GM18499 (cell line): Measurements from ENCODE around the gene MBD3L5.
"Not testable (repeated sequence)": the region's sequence is repeated elsewhere in the genome, so short reads cannot be mapped to it uniquely, and the experiment has no call there.

ENCODE experiments used
- ATAC-seq: cut with Tn5 transposase; IDR thresholded peaks from one replicate; pipeline ENCODE4 v1.9.1; 2021; ENCODE audit warnings: moderate number of reproducible peaks; ENCODE audit not compliant: insufficient read depth, unreplicated experiment

The MBD3L5 gene

GRCh38 chr19:7049021-7049420 lies 18.6 kb downstream of the MBD3L5 start, which contains the start of gene MBD3L2:
Gene MBD3L2, plus strand, starts transcription at chr19:7049321. Its CDS starts 53 bp downstream, at chr19:7049374.
- ATAC-seq = not testable (repeated sequence)

GRCh38 chr19:7051421-7051820 lies 21.0 kb downstream of the MBD3L5 start:
- ATAC-seq = not testable (repeated sequence)

DNA sequence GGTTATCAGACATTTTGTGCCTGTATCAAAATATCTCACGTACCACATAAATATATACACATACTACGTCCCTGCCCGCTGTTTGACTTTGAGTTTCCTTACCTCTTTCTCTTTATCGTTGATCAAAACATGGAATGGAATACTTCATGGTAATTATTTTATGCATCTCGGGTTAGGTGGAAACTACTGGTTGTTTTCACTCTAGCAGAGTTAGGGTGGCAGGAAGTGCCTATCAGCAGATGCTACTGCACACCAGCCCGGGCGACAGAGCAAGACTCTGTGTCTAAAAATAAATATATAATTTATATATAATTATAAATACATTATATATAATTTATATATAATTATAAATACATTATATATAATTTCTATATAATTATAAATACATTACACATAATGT lies 22.5 kb downstream of the MBD3L5 start:
- not testable (repeated sequence) for ATAC-seq

DNA sequence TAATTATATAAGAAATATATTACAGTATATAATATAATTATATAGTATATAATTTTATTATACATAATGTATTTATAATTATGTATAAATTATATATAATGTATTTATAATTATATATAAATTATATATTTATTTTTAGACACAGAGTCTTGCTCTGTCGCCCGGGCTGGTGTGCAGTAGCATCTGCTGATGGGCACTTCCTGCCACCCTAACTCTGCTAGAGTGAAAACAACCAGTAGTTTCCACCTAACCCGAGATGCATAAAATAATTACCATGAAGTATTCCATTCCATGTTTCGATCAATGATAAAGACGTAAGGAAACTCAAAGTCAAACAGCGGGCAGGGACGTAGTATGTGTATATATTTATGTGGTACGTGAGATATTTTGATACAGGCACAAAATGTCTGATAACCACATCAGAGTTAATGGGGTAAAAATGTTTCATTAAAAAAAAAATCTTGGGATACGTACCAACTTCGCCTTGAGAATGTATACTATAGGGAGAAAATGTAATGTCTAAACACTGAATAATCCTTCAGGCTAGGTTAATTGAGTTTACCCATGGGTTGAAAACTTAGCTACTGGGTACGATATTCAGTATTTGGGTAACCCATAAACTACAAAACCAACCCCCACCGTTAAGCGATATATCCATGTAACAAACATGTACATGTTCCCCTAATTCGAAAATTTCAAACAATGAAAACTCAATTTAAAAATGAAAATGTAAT lies 24.4 kb downstream of the MBD3L5 start:
- ATAC-seq = not testable (repeated sequence)

- ATAC-seq = not testable (repeated sequence)
Observed at GRCh38 chr19:7055679-7056078, 25.3 kb downstream of the MBD3L5 start.

DNA sequence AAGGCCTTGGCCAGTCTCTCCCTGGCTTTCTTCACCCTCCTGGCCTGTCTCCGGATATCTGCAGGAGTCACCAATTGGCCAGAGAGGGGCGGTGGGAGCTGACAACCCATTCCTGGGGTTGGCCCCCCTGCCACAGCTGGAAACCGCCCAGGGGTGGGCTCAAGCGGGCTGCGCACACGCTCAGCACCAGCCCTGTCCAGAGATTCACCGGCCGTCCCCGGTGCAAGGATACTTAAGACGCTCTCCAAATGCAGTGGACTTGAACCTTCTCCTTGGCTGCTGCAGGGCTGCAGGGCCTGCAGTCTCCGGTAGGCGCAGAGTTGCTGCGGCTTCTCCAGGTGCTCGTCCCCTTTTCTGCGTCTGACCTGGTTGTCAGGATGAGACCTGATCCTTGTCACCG lies 26.0 kb downstream of the MBD3L5 start:
- not testable (repeated sequence) for ATAC-seq

- not testable (repeated sequence) for ATAC-seq
Observed at GRCh38 chr19:7058576-7058975, 28.2 kb downstream of the MBD3L5 start, which contains the start of gene MBD3L3. Gene MBD3L3, minus strand, starts transcription at chr19:7058676. Its CDS starts 71 bp downstream, at chr19:7058605.

DNA sequence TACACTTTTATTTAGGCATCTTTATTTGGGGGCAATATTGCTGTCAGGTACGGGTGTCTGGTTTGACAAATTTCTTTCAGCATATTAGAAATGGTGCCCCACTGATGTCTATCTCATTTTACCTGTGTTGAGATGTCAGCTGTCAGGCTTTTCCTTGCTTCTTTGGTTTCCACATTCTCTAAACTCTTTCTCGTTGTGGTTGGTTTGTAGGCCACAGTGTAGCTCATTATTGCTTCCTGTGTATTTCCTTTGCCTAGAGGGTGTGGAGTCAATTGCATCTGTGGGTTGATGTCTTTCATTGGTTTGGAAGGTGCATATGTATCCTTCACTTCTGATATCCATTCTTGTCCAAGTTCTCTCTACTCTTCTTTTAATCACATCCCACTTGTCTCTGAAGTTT lies 29.6 kb downstream of the MBD3L5 start:
- ATAC-seq = not testable (repeated sequence)

DNA sequence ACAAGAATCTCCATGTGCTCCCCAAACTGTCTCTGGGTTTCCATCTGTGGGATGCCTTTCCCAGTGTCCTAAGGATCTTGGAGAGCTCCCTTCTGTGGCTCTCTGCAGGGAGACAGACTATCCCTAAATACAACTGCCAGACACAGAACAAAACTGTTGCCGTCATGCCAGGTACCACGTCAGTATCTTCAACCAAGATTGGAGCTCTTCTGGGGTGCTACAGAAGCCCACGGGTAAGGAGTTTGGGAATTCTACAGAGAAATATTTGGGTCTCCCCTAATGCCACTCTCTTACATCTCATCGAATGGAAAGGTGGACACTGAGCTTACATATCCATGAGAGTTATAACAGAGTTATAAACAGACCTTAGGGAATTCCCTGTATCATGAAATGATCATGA lies 33.0 kb downstream of the MBD3L5 start:
- no peak for ATAC-seq

DNA sequence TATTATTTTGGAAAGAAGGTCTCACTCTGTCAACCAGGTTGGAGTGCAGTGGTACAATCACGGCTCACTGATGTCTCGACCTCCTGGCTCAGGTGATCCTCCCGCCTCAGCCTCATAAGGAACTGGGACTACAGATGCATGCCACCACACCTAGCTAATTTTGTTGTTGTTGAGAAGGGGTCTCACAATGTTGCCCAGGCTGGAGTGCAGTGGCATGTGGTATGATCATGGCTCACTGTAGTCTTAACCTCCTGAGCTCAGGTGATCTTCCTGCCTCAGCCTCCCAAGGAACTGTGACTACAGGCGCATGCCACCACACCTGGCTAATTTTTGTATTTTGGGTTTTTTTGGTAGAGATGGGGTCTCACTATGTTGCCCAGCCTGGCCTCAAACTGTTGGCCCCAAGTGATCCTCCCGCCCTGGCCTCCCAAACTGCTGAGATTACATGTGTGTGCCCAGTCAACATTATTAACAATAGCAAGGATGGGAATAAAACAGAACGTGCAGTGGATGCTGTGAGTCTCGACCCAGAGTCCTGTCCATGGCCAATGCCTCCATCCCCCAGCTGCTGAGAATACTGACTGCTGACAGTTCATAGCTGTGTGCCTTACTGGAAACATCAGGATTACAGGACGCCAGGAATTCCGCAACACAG lies 33.5 kb downstream of the MBD3L5 start:
- ATAC-seq = no peak

- not testable (repeated sequence) for ATAC-seq
Observed at GRCh38 chr19:7067122-7067521, 36.7 kb downstream of the MBD3L5 start.

- no peak for ATAC-seq
Observed at GRCh38 chr19:7067716-7068115, 37.3 kb downstream of the MBD3L5 start.

- no peak for ATAC-seq
Observed at GRCh38 chr19:7068599-7068998, 38.2 kb downstream of the MBD3L5 start.

GRCh38 chr19:7069042-7069903 lies 38.9 kb downstream of the MBD3L5 start, which contains the start of gene ZNF557:
Gene ZNF557, plus strand, starts transcription at chr19:7069703. Its CDS starts 5,372 bp downstream, at chr19:7075075.
- ATAC-seq = peak; percentile 65

GRCh38 chr19:7069904-7070226 lies 39.5 kb downstream of the MBD3L5 start:
- ATAC-seq = no peak

DNA sequence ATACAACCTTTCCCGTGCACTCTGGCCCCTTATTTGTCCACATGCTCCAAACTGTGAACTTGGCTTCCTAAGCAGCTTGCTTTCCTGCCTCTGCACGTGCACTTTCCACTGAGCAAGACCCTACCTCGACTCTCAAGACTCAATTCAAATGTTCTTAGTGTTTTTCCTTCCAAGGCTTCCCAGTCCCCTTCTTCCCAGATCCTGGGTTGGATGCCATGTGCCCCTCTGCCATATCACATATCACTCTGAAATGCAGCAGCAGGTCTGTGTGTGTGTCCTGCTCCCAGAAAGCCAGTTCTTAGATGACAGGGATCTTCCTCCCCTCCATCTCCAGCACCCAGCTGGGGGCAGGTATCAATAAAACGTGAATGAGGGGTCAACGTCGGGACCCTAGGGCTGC lies 42.2 kb downstream of the MBD3L5 start:
- ATAC-seq = no peak

DNA sequence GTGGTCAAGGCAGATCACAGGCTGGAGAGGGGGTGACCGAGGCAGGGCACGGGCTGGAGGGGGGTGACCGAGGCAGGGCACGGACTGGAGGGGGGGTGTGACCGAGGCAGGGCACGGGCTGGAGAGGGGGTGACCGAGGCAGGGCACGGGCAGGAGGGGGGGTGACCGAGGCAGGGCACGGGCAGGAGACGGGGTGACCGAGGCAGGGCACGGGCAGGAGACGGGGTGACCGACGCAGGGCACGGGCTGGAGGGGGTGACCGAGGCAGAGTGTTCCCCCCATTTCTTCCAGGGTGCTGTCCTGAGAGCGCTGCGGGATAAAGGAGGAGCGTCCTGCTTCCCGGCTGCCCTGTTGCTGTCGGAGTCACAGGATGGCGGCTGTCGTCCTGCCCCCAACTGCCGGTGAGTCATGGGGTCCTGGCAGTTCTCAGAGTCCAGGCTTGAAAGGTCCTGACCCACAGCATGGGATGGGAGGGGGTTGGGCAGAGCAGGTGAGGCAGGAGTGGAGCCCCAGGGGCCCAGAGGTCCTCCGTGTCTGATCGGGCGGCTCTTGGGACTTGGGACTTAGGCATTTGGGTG lies 44.4 kb downstream of the MBD3L5 start:
- no peak for ATAC-seq

DNA sequence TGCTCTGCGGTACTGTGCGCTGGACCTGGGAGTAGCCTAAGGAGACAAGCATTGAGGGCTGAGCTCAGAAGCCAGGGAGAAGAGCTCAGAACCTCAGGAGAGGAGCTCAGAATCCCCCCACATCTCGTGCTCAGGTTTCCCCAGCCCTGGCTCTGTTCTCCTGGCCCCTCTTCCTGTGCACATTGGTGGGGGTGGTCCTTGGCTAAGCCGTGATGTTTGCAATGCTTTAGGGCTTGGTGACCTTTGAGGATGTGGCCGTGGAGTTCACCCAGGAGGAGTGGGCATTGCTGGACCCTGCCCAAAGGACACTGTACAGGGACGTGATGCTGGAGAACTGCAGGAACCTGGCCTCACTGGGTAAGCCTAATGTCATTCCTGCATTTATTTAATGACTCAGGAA lies 45.8 kb downstream of the MBD3L5 start:
- no peak for ATAC-seq

DNA sequence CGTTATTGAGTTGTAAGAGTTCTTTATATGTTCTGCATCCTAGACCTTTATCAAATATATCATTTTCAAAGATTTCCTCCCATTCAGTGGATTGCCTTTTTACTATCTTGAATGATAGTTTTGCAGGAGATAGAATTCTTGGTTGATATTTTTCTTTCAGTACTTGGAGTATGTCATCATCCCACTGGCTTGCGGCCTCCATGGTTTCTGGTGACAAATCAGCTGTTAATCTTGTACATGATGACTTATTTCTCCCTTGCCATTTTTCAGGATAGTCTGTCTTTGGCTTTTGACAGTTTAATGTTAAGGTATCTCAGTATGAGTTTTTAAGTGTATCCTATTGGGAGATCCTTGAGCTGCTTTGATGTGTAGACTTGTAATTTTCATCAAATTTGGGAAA lies 47.6 kb downstream of the MBD3L5 start:
- no peak for ATAC-seq
